Measurements from ENCODE around the gene FCMR. TPM values are rescaled to one million over a fixed set of nuclear protein-coding genes. Genes with fewer than 3 reads are reported as not detected.

FCMR gene
- total and polyA plus RNA-seq, 8 donors, result 3.3 to 6.7 (median 4.8) TPM; not detected in 2

DNA sequence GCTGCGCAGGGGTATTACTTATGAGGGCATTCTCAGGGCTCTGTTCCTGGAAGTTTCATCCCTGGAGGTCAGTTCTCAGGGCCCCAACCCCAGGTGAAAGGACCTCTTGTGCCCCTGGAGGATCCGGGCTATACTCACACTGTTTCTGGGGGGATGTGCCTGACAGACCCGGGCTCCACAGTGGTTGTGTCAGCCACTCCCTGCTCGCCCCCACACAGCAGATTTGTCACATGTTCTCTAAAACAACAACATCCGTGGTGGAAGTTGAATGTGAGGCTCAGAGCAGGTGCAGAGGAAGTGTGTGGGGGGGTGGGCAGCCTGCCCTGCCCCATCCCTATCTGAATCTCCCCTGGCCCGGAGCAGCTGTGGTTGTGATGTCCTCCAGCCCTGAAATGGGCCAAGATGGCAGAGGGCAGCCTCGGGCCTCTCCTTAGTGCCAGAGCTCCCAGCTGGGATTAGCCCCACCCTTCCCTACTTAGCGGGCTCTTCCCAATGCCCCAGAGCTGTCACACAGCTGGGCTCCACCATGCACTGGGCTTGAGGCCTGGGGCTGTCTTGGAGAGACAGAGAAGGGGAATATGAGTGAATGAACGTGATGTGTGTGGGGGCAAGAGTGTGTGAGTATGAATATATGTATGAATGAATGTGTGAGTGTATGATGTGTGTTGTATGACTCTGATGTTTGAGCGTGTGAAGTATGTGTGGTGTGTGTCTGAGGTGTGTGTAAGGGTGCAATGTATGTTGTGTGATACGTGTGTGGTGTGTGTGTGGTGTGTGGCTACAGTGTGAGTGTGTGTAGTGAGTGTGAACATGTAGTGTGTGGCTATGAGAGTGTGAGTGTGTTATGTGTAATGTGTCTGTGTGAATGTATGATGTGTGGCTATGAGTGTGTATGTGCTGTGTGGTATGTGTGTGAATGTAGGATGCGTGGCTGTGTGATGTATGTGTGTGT lies 1.5 kb upstream of the FCMR start:
- peak in 1 of 2 donors; percentile 81 for DNase-seq
- TF ChIP-seq CTCF (IDR thresholded peaks at IDR 0.05) (no peak), EP300 (IDR thresholded peaks at IDR 0.05) (no peak), POLR2AphosphoS5 (IDR thresholded peaks at IDR 0.05) (peak in 1 of 3 donors; percentile 26)
- Histone ChIP-seq H3K9me3 (no peaks in the 10 kb centered on the region), H3K4me3 (no peak overlapping the region), H3K27me3 (no peaks in the 10 kb centered on the region), H3K4me1 (peaks cover 5 to 23% (median 12%) of the 10 kb centered on the region in 4 donors), H3K36me3 (no peaks in the 10 kb centered on the region), H3K27ac (peak overlapping the region; percentile 0 to 71 (median 63))
- 65 to 69% (median 66%) methylated on average over 11 to 12 of the region's 12 CpGs for WGBS, 5 donors
- intact Hi-C loops (cut with DNase I; ENCODE audit: low total_unique reads), result no loop called here

DNA sequence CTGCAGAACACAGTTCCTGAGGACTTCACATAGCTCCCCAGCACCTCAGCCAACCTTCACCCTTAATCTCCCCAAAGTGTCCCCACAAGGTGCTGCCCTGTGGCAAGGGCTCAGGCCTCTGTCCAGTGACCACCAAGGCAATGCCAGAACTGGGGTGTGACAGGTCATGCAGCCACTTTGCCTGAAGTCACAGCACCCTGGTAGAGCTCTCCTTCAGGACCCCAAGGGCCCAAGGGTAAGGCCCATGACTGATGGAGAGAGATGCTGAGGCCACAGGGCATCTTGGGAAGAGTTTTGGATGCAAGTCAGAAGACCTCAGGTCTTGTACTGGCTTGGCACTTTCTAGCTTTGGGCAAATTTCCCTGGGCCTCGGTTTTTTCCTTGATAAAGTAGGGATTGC lies 783 bp upstream of the FCMR start:
- H3K4me1 ChIP-seq, result peaks cover 5 to 19% (median 12%) of the 10 kb centered on the region in 4 donors
- DNase-seq, result no peak
- no peaks in the 10 kb centered on the region for H3K9me3 ChIP-seq
- intact Hi-C loops (cut with DNase I; ENCODE audit: low total_unique reads), result no loop called here
- no peaks in the 10 kb centered on the region for H3K27me3 ChIP-seq
- TF ChIP-seq POLR2A (IDR thresholded peaks at IDR 0.05) (no peak), POLR2AphosphoS5 (IDR thresholded peaks at IDR 0.05) (no peak), CTCF (IDR thresholded peaks at IDR 0.05) (no peak), EP300 (IDR thresholded peaks at IDR 0.05) (no peak)
- 11 to 75% (median 50%) methylated on average over 1 of the region's 1 CpG for WGBS, 5 donors
- peak overlapping the region; percentile 0 to 71 (median 63) for H3K27ac ChIP-seq
- no peak overlapping the region for H3K4me3 ChIP-seq
- no peaks in the 10 kb centered on the region for H3K36me3 ChIP-seq

GRCh38 chr1:206918076-206918475 lies 3.7 kb downstream of the FCMR start:
- Histone ChIP-seq H3K4me1 (peaks cover 5 to 15% (median 8%) of the 10 kb centered on the region in 4 donors), H3K27me3 (peaks cover 0 to 7% (median 0%) of the 10 kb centered on the region in 3 donors), H3K36me3 (no peaks in the 10 kb centered on the region), H3K9me3 (no peaks in the 10 kb centered on the region), H3K4me3 (no peak overlapping the region), H3K27ac (no peak overlapping the region)
- WGBS, 5 donors, result 77 to 85% (median 82%) methylated on average over 3 of the region's 3 CpGs
- DNase-seq, result no peak
- intact Hi-C loops (cut with DNase I; ENCODE audit: low total_unique reads), result loop anchor here (10.0 kb wide), 1 partner anchor 283 kb away; the partner anchor contains the start of gene DYRK3
- TF ChIP-seq POLR2A (IDR thresholded peaks at IDR 0.05) (no peak), CTCF (IDR thresholded peaks at IDR 0.05) (no peak), EP300 (IDR thresholded peaks at IDR 0.05) (no peak), POLR2AphosphoS5 (IDR thresholded peaks at IDR 0.05) (no peak)

- intact Hi-C loops (cut with DNase I; ENCODE audit: low total_unique reads), result loop anchor here (10.0 kb wide), 1 partner anchor 281 kb away; the partner anchor contains the start of gene DYRK3
- no peaks in the 10 kb centered on the region for H3K9me3 ChIP-seq
- DNase-seq, result no peak
- peaks cover 0 to 11% (median 4%) of the 10 kb centered on the region in 4 donors for H3K4me1 ChIP-seq
- H3K36me3 ChIP-seq, result no peaks in the 10 kb centered on the region
- 71 to 85% (median 79%) methylated on average over 8 of the region's 8 CpGs for WGBS, 5 donors
- no peak overlapping the region for H3K4me3 ChIP-seq
- H3K27me3 ChIP-seq, result peaks cover 0 to 13% (median 0%) of the 10 kb centered on the region in 3 donors
- H3K27ac ChIP-seq, result no peak overlapping the region
- no peak for TF ChIP-seq EP300 (IDR thresholded peaks at IDR 0.05)
- no peak for TF ChIP-seq POLR2AphosphoS5 (IDR thresholded peaks at IDR 0.05)
- TF ChIP-seq CTCF (IDR thresholded peaks at IDR 0.05), result no peak
- TF ChIP-seq POLR2A (IDR thresholded peaks at IDR 0.05), result no peak
Measured at GRCh38 chr1:206916000-206916709, 5.6 kb downstream of the FCMR start.

Data from stomach (tissue), 9 donors.